B cell (primary cell): ENCODE results near the gene TMEM238L. TPM values are rescaled to one million over a fixed set of nuclear protein-coding genes. Genes with fewer than 3 reads are reported as not detected.

Source experiments
- ATAC-seq: fragments of 200-7000 bp; cut with Tn5 transposase; one replicate; pipeline ENCODE4 v1.10.0; 2021; ENCODE audit warnings: low read depth, mild to moderate bottlenecking, moderate number of reproducible peaks, moderate library complexity
- CTCF ChIA-PET: fragments of 350-600 bp; sonication (Branson Sonifier 250); formaldehyde crosslinking; loops from one replicate; lab custom pipeline; 2021; ENCODE audit warnings: antibody characterized with exemption, inconsistent platforms; lab: Charles Lee
- POLR2A ChIA-PET: fragments of 350-600 bp; sonication (Branson Sonifier 250); formaldehyde crosslinking; loops from one replicate; lab custom pipeline; 2021; ENCODE audit warnings: antibody characterized with exemption; lab: Charles Lee
- DNase-seq: peaks from one replicate; pipeline ENCODE4 v3.0.0; 2013
- H2AFZ ChIP-seq: 2 replicates; pipeline ENCODE4 v1.6.1; 2012; ENCODE audit warnings: mild to moderate bottlenecking, low read depth, low read length; ENCODE audit not compliant: insufficient read depth, poor library complexity, severe bottlenecking
- H3K27ac ChIP-seq, 2 donors: 1 replicate in 1 of 2; 2 replicates in 1 of 2; pipeline ENCODE4 v1.5.1; 2012 to 2013; ENCODE audit warnings: low read length in 2 of 2, mild to moderate bottlenecking in 2 of 2, moderate library complexity in 1 of 2
- H3K27me3 ChIP-seq, 4 experiments: fragments of 200-600 bp in 1 of 4; sonication (generic) in 1 of 4; replicated peaks in 1 of 4; 1 replicate in 2 of 4; 2 replicates in 2 of 4; pipeline versions ENCODE4 v1.6.1 to v1.7.0; 2013 to 2016; ENCODE audit warnings: low read length in 3 of 4, mild to moderate bottlenecking in 2 of 4, mixed read lengths in 1 of 4, moderate library complexity in 1 of 4; ENCODE audit not compliant: insufficient read depth in 4 of 4, control insufficient read depth in 3 of 4; ENCODE audit errors: control extremely low read depth in 1 of 4
- H3K36me3 ChIP-seq, 2 experiments: replicated peaks in 1 of 2; 1 replicate in 1 of 2; 2 replicates in 1 of 2; pipeline versions ENCODE4 v1.6.1 to v1.7.1; 2013; ENCODE audit warnings: low read length in 1 of 2; ENCODE audit not compliant: insufficient read depth in 2 of 2, control insufficient read depth in 1 of 2; ENCODE audit errors: control extremely low read depth in 1 of 2, extremely low read depth in 1 of 2
- H3K4me1 ChIP-seq, 2 donors: fragments of 200-600 bp in 1 of 2; sonication (generic) in 1 of 2; 1 replicate in 1 of 2; 2 replicates in 1 of 2; pipeline versions ENCODE4 v1.5.1 to v1.6.1; 2013 to 2017; ENCODE audit warnings: low read length in 2 of 2; ENCODE audit not compliant: control insufficient read depth in 2 of 2, insufficient read depth in 2 of 2
- H3K4me2 ChIP-seq: replicated peaks from 2 replicates; pipeline ENCODE3; 2012; ENCODE audit warnings: mild to moderate bottlenecking, low read depth, low read length; ENCODE audit not compliant: poor library complexity, severe bottlenecking
- H3K4me3 ChIP-seq, 5 experiments: fragments of 200-600 bp in 1 of 5; sonication (generic) in 1 of 5; 1 replicate in 3 of 5; 2 replicates in 2 of 5; pipeline versions ENCODE4 v1.5.1 to v1.7.0; 2011 to 2016; ENCODE audit warnings: low read length in 4 of 5, mild to moderate bottlenecking in 4 of 5, low read depth in 2 of 5, control low read depth in 1 of 5, moderate library complexity in 1 of 5; ENCODE audit not compliant: insufficient read depth in 1 of 5; ENCODE audit errors: control extremely low read depth in 1 of 5, extremely low read depth in 1 of 5
- H3K79me2 ChIP-seq: fragments of 200-600 bp; sonication (generic); one replicate; pipeline ENCODE4 v1.6.0; 2016; ENCODE audit warnings: low read length; ENCODE audit not compliant: control insufficient read depth, insufficient read depth
- H3K9ac ChIP-seq: fragments of 200-600 bp; sonication (generic); 2 replicates; pipeline ENCODE4 v1.6.1; 2017; ENCODE audit warnings: mild to moderate bottlenecking, low read length, moderate library complexity
- H3K9me3 ChIP-seq, 3 donors: one replicate each; pipeline versions ENCODE4 v1.6.1 to v1.7.1; 2013; ENCODE audit warnings: low read length in 2 of 3; ENCODE audit not compliant: control insufficient read depth in 2 of 3, insufficient read depth in 1 of 3; ENCODE audit errors: control extremely low read depth in 1 of 3
- H4K20me1 ChIP-seq: 2 replicates; pipeline ENCODE4 v1.6.0; 2012; ENCODE audit warnings: mild to moderate bottlenecking, low read length; ENCODE audit not compliant: insufficient read depth, control insufficient read depth, poor library complexity, severe bottlenecking
- H3K27ac Mint-ChIP-seq: one replicate; pipeline ENCODE4 v1.8.0; 2021; ENCODE audit warnings: mixed read lengths
- H3K27me3 Mint-ChIP-seq: one replicate; pipeline ENCODE4 v1.8.0; 2021; ENCODE audit warnings: mixed read lengths
- H3K4me1 Mint-ChIP-seq: one replicate; pipeline ENCODE4 v1.8.0; 2021; ENCODE audit warnings: mixed read lengths
- H3K4me3 Mint-ChIP-seq: one replicate; pipeline ENCODE4 v1.8.0; 2021; ENCODE audit warnings: mixed read lengths
- H3K9me3 Mint-ChIP-seq: one replicate; pipeline ENCODE4 v1.8.0; 2022; ENCODE audit warnings: mixed read lengths; ENCODE audit not compliant: insufficient read depth
- CTCF ChIP-seq: fragments of 200-600 bp; IDR thresholded peaks from one replicate; pipeline ENCODE4 v1.8.0; 2022; ENCODE audit warnings: antibody characterized with exemption, mild to moderate bottlenecking
- EZH2 ChIP-seq: IDR thresholded peaks from 2 replicates; pipeline ENCODE4 v1.6.1; 2012; ENCODE audit warnings: borderline replicate concordance, low read depth, mild to moderate bottlenecking, moderate library complexity, low read length; ENCODE audit not compliant: insufficient read depth, poor library complexity, severe bottlenecking
- WGBS: methylation state at CpG from one replicate; pipeline ENCODE4 v1.1.5; 2013; ENCODE audit warnings: missing lambda C conversion rate; ENCODE audit not compliant: insufficient coverage; 5-methylcytosine and 5-hydroxymethylcytosine counted together
- intact Hi-C: fragments of 100-400 bp; cut with micrococcal nuclease; formaldehyde crosslinking; loops from one replicate; pipeline ENCODE4 v1.10.0; 2022
- polyA plus RNA-seq: library from polyadenylated mRNA; depleted of rRNA; stranded (reverse); fragments of >200 nt; gene quantifications from 2 replicates; pipeline ENCODE4 v1.2.3, GENCODE V29; 2012
- total RNA-seq, 2 donors: library from RNA; stranded (reverse); fragments of 120-200 nt in 1 of 2; gene quantifications; 1 replicate in 1 of 2; 2 replicates in 1 of 2; pipeline versions ENCODE4 v1.2.3 to v1.2.4, GENCODE V29; 2013 to 2022

Gene TMEM238L
- total and polyA plus RNA-seq, 2 donors (not counting 1 experiment from before 2014, with no cell fraction given), result not detected

GRCh38 chr17:10814075-10814474, 10.2 kb upstream of the TMEM238L start:
- no peaks in the 10 kb centered on the region for H3K27me3 ChIP-seq
- Mint-ChIP-seq H3K4me3 (no peak overlapping the region), H3K27ac (no peak overlapping the region), H3K4me1 (no peaks in the 10 kb centered on the region), H3K27me3 (peaks cover 5% of the 10 kb centered on the region), H3K9me3 (no peaks in the 10 kb centered on the region)
- H2AFZ ChIP-seq, result no peak overlapping the region
- WGBS, result no CpG with 5 or more reads among the region's 1 CpG
- no peaks in the 10 kb centered on the region for H3K4me1 ChIP-seq
- no peak overlapping the region for H3K9ac ChIP-seq
- ATAC-seq, result no peak
- H3K27ac ChIP-seq, result no peak overlapping the region
- H3K79me2 ChIP-seq, result no peaks in the 10 kb centered on the region
- no peaks in the 10 kb centered on the region for H3K9me3 ChIP-seq
- no peak for DNase-seq
- no peak overlapping the region for H3K4me2 ChIP-seq
- no peak overlapping the region for H3K4me3 ChIP-seq
- H3K36me3 ChIP-seq, result no peaks in the 10 kb centered on the region
- ChIA-PET POLR2A (no interaction called here), CTCF (no interaction called here)
- TF ChIP-seq CTCF, result no peak
- no peak for TF ChIP-seq EZH2
- no peaks in the 10 kb centered on the region for H4K20me1 ChIP-seq
- intact Hi-C loops, result no loop called here

- no peak overlapping the region for H3K9ac ChIP-seq
- WGBS, result 58% methylated on average over 5 of the region's 5 CpGs
- no peaks in the 10 kb centered on the region for H3K9me3 ChIP-seq
- H3K4me2 ChIP-seq, result no peak overlapping the region
- no peak overlapping the region for H3K4me3 Mint-ChIP-seq
- no peak overlapping the region for H3K4me3 ChIP-seq
- TF ChIP-seq EZH2, result no peak
- no peak for TF ChIP-seq CTCF
- H3K27me3 Mint-ChIP-seq, result peaks cover 5% of the 10 kb centered on the region
- no peaks in the 10 kb centered on the region for H3K27me3 ChIP-seq
- intact Hi-C loops, result no loop called here
- no peaks in the 10 kb centered on the region for H3K36me3 ChIP-seq
- no peak for ATAC-seq
- CTCF ChIA-PET, result no interaction called here
- H3K4me1 ChIP-seq, result no peaks in the 10 kb centered on the region
- H4K20me1 ChIP-seq, result no peaks in the 10 kb centered on the region
- H2AFZ ChIP-seq, result no peak overlapping the region
- H3K9me3 Mint-ChIP-seq, result no peaks in the 10 kb centered on the region
- H3K4me1 Mint-ChIP-seq, result no peaks in the 10 kb centered on the region
- no peak for DNase-seq
- no peak overlapping the region for H3K27ac Mint-ChIP-seq
- H3K79me2 ChIP-seq, result no peaks in the 10 kb centered on the region
- no peak overlapping the region for H3K27ac ChIP-seq
- POLR2A ChIA-PET, result no interaction called here
These were observed 8.8 kb upstream of the TMEM238L start for GRCh38 chr17:10812674-10813073.
